Muscle of back (tissue), 11 donors: ENCODE measurements around the gene LPA. TPM values are rescaled to one million over a fixed set of nuclear protein-coding genes. Genes with fewer than 3 reads are reported as not detected.
"Not testable (repeated sequence)": the region's sequence is repeated elsewhere in the genome, so short reads cannot be mapped to it uniquely, and the experiment has no call there.

Experiments
- DNase-seq, 3 donors: peaks; one replicate each; pipeline versions ENCODE4 v3.0.0 to v3.0.0-alpha.2; 2013
- polyA plus RNA-seq, 10 donors: library from polyadenylated mRNA; unstranded; fragments of 120-200 nt; gene quantifications; one replicate each; pipeline ENCODE4 v1.2.1, GENCODE V29; 2013; ENCODE audit not compliant: insufficient read length in 10 of 10

Gene LPA
- polyA plus RNA-seq, 10 donors, result 0.04 to 0.15 (median 0.13) TPM; not detected in 5

DNA sequence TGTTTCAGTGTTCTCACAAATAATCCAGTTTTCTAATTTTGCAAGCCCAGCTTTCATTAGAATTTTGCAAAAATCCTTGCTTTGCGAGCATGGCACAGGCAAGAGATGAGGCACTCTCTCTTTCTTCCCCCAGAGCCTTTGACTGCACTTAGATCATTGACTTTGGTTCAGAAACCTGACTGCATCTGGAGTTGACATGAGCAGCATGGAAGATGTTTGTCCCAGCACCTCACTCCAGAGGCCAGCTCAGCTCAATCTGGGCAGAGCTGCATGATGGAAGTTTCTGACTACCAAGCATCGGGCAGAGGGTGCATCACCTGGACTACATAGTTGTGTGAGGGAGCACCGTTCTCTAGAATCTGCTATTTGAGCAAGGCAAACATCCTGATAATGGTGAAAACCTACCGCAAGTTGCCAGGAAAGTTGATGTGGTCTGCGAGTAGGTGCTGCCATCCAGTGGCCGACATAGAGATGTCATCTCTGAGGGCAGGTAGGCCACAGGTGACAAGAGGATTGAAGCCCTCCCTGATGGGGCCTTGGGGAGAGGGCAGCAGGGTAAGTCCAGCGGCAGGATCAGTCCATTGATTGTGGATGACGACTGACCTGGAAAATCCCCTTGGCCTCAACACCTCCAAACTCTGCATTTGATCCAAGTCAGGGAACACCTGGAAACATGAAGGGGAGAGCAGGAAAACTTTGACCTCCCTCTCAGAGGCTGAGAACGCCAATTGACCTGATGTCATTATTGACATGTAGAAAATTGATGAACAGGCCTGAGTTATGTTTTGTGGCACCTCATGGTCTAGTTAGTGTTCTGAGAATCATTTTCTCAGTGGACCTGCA is 3.8 kb upstream of the LPA start:
- DNase-seq, result no peak

DNA sequence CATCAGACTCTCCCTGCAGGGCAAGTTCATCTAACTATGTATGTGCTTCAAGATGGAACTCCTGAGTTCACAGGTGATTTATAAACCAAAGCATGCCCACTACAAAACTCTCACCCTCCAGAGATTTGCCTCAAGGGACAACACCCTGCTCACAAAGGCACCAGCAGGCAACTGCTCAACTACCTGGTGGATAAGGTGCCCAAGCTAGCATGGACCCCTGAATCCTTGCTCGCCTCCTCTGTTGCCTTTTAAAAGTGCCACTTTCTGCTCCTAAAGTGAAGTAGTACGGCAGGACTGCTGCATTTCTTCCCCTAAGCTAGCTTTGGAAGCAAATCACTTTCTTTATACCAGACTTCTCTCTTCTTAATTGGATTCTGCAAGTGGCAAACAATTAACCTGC is 1.2 kb downstream of the LPA start:
- DNase-seq, result no peak

DNA sequence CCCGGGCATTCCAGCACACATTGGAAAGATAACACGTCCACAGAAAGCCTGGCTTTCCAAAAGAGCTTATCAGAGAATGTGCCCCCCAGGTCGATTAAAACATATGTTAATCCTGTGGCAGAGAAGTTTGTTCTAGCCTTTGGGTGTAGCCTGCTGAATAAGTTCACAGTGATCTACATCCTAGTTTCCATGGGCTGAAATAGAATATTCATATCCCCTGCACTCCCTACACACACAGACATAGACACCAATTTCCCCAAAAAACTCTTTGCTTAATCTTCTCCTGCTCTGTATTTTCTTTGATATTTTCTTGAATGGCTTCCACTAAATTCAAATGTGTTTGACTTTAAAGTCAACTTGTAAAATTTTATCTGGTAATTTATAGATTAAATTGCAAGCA is 1.6 kb downstream of the LPA start:
- DNase-seq, result no peak

DNA sequence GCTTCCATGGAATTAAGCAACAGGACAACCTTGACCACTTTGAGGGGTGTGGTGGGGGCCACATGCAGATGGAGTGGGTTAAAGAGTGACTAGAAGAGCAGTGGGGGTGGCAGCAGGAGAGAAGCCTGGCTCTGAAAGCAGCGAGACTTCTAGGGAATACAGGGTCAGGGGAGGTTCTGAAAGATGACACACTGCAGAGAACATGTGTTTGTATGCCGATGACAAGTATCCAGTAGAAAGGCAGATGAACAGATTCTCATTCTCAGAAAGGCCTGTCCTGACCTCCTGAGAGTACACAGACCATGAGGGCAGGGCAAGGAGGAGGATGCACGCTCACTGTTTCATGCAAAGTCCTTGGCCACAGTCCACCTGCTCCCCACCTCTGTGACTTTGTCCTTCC is 2.9 kb downstream of the LPA start:
- no peak for DNase-seq

DNA sequence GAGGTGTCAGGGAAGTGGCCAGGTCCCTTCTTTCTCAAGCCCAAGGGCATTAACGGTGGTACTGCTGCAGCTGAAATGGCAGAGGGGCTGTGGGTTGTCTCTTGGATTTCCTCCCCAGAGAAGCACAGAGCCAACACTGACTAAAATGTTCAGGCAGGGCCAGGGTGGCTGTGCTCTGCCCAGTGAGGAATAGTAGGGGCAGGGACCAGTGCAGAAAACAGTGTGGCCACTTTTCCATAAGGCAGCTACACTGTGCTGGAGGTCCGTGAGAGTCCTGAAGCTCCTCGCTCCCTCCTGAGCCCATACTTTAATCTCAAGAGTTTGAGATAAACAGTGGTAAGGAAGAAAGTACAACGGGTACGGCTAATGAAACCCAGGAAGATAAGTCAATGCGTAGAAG is 4.5 kb downstream of the LPA start:
- DNase-seq, result no peak

DNA sequence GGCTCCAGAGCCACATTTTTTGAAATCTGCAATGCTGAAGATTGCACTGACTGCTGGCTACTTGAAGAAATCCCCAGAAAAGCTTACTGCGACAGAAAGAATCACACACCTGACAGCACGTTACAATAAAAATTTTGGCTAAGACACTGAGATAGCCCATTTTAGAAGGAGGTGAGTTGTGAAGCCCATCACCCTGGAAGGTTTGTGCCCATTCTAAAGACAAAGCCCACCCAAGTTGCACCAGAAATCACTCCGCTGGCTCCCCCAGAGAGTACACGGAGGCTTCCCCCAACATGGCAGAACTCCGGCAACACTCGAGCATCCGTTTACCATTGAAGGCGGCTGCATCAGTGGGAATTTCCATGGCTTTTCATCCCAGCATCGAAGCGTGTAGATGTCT is 29.4 kb downstream of the LPA start:
- peak in 1 of 3 donors; percentile 6 for DNase-seq

DNA sequence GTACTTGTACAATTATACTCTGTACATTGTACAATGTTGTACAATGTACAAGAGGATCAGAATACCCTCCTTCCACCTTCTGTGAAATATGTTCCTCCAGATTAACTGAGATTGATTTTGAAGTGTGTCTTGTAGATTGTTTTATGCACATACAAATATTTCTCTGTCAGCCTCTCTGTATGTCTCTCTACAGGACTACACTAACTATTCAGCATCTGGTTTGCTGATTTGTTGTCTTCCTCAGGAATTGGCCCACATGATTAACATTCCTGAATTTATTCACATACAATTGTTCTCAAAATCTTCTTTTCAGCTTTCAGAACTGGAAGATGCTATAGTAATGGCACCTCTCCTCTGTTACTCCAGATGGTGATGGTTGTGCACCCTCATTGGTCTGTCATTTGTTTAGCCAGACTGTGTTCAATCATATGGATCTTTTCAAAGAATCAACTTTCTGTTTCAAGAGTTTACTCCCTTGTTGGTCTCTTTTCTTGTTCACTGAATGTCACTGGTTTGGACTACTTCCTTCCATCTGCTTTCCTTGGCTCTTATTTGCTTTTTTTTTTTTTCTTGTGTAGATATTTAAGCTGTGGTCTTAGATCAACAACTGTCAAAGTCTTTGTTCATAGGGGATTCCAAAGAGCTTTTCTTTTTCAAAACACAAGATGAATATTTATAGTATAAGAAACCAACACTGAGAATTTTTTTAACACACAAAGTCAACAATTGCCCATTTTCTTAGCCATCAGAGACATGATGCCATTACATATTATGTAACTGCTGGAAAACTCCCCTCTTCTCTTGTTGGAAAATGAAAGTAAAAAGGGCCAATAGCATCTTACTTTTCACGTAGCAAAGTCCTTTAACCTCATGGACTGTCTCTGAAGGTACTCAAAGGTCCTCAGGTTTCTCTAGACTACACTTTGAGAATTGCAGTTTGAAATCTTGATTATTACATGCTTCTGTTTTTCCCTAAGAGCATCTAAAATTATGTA is 67.9 kb downstream of the LPA start:
- DNase-seq, result no peak

DNA sequence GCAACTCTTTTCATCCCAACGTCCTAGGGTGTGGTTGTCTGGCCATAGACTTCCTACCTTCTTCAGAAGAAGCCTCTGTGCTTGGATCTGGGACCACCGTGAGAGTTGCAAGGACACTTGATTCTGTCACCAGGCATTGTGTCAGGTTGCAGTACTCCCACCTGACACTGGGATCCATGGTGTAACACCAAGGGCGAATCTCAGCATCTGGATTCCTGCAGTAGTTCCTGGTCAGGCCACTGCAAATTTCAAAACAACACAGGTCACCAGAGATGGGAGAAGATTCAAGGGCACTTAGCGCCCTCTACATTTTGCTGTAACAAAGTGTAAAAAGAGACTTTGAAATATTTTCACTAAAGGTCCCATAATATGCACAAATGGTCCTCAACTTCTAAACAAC is 68.8 kb downstream of the LPA start:
- not testable (repeated sequence) for DNase-seq

DNA sequence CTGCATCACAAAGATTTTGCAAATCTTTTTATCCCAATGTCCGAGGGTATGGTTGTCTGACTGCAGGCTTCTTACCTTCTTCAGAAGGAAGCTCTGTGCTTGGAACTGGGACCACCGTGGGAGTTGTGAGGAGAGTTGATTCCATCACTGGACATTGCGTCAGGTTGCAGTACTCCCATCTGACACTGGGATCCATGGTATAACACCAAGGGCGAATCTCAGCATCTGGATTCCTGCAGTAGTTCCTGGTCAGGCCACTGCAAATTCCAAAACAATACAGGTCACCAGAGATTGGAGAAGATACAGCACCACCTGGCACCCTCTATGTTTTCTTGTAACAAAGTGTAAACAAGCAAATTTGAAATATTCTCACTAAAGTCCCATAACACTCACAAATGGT is 77.7 kb downstream of the LPA start:
- DNase-seq, result no peak

DNA sequence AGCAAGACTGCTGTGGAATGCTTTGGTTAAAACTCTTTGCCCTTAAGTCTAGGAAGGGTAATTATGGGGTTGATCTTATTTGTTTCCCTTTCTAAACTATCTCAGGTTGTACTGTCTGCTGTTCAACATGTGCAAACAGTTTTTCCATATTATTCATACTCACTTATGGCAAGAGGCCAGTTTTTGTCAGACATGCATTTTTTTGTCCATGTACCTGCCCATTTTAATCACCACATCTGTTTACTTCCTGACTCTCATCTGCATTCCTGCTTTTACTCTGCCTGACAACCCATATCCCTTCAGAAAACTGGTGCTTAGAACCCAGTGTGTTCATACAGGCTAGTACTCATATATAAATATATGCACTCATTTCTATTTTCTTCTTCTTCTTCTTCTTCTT is 80.3 kb downstream of the LPA start:
- DNase-seq, result no peak

DNA sequence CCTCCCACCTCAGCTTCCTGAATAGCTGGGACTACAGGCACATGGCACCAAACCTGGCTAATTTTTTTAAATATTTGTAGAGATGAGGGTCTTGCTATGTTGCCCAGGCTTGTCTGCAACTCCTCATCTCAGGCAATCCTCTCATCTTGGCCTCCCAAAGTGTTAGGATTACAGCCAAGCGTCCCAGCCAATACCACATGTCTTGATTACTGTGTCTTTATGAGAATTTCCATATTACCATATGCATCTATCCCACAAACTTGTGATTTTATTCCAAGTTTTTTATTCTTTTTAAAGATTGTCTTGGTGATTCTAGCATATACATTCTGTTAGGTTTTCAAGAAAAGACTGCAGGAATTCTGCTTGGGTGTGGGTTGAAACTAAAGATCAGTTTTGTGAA is 82.7 kb downstream of the LPA start:
- no peak for DNase-seq

DNA sequence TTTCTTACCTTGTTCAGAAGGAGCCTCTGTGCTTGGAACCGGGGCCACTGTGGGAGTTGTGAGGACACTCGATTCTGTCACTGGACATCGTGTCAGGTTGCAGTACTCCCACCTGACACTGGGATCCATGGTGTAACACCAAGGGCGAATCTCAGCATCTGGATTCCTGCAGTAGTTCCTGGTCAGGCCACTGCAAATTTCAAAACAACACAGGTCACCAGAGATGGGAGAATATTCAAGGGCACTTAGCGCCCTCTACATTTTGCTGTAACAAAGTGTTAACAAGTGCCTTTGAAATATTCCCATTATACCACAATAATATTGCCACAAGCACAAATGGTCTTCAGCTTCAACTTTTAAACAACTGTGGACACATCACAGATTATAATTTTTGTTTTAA is 85.6 kb downstream of the LPA start:
- not testable (repeated sequence) for DNase-seq

DNA sequence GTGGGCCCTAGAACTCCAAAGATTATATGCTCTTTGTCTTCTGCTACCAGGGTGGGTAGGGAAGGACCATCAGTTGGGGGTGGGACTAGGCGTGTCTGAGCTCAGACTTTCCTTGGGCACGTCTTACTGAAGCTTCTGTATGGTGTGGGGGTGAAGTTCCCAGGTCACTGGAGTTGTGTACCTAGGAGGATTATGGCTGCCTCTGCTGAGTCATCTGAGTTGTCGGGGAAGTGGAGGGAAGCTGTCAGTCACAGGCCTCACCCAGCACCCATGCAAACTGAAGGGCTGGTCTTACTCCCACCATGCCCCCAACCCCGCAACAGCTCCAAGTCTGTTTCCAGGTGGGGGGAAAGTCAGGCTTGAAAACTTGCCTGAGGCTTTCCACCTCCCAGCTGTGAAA is 90.1 kb downstream of the LPA start:
- DNase-seq, result no peak

DNA sequence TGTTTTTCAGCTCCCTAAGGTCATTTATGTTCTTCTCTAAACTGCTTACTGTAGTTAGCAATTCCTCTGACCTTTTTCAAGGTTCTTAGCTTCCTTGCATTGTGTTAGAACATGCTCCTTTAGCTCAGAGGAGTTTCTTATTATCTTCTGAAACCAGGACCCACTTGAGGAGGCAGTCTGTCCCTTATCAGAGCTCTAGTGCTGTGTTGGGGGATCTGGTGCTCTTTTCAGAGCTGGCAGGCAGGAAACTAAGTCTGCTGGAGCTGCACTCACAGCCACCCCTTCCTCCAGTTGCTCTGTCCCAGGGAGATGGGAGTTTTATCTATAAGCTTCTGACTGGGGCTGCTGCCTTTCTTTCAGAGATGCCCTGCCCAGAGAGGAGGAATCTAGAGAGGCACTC is 92.9 kb downstream of the LPA start:
- DNase-seq, result not testable (repeated sequence)

DNA sequence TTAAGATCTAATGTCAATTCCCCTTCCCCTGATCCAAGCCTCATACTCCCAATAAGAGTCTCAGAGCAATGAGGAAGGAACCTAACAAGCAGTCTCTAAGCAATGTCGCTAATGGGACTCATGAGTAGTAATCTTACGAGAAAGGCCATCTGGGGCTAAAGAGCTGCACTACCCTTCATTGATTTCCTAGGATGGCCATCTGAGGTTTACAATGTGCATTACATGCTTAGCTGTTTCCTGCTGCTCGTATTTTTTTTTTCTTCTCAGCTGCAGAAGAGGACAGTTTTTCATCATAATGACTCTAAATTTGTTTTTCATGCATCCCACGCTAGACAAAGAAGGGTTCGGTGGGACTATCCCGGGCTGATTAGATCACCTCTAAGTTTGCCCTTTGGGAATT is 119.3 kb downstream of the LPA start:
- no peak for DNase-seq

DNA sequence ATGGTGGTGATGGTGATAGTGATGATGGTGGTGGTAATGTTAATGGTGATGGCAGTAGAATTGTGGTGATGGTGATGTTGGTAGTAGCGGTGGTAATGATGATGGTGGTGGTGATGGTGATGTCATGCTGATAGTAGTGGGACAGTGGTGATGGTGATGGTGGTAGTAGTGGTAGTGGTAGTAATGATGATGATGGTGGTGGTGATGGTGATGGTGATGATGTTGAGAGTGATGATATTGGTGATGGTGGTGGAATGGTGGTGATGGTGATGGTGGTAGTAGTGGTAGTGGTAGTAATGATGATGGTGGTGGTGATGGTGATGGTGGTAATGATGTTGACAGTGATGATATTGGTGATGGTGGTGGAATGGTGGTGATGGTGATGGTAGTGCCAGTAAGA is 128.8 kb downstream of the LPA start:
- DNase-seq, result no peak

DNA sequence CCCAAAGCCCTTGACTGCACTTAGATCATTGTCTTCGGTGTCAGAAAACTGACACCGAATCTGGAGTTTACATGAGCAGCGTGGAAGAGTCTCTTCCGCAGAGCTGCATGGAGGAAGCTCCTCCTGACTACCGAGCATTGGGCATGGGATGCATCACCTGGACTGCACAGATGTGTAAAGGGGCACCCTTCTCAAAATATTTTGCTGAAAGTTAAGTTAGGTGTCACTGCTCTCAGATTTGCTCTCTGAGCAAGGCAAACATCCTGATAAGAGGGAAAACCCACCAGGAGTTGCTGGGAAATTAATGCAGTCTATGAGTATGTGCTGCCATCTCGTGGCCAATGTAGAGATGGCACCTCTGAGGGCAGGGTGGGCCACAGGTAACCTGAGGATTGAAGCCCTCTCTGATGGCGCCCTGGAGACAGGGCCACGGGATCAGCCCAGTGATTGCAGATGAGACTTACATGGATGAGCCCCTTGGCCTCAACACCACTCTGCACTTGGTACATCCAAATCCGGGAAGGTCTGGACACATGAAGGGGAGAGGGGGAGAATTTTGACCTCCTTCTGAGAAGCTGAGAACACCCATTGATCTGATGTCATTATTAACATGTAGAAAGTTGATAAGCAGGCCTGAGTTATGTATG is 129.9 kb downstream of the LPA start:
- DNase-seq, result peak; percentile 46 to 83 (median 72)

DNA sequence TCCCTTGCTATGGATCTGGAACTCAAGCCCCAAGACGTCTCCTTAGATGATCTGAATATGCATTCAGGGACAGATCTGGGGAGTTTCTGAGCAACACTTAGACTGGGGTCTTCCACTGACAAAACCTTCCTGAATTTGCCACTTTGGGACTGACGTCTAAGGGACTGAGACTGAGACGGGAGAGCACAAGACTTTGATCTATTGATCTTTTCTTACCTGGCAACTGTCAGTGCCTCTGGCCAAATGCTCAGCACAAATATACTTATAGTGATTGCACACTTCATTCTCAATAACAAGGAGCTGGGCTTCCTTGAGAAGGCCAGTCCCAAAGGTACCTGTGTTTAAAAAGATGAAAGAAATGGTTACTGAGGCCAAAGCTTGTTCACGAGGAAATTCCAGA is 131.8 kb downstream of the LPA start:
- no peak for DNase-seq

DNA sequence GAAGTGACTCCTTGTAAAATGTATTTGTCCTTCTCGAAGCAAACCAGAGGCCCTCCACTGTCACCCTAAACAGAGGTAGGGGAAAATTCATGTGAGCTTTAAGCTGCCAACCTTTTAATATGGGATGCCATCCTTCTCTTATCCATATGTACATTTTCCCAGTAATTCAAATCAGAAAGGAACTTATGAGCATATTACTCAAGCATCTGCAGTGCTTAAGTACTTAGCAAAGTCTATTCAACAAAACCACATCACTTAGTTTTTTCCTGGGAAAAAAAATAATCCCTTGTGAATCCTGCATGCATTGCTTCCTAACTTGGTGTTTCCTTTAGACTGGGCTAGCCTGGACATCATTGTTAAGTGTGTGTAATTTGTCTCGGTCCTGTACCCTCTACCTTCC is 132.2 kb downstream of the LPA start:
- DNase-seq, result no peak

DNA sequence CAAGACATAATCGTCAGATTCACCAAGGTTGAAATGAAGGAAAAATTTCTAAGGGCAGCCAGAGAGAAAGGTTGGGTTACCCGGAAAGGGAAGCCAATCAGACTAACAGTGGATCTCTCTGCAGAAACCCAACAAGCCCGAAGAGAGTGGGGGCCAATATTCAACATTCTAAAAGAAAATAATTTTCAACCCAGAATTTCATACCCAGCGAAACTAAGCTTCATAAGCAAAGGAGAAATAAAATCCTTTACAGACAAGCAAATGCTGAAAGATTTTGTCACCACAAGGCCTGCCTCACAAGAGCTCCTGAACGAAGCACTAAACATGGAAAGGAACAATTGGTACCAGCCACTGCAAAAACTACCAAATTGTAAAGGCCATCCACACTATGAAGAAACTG is 134.6 kb downstream of the LPA start:
- not testable (repeated sequence) for DNase-seq

DNA sequence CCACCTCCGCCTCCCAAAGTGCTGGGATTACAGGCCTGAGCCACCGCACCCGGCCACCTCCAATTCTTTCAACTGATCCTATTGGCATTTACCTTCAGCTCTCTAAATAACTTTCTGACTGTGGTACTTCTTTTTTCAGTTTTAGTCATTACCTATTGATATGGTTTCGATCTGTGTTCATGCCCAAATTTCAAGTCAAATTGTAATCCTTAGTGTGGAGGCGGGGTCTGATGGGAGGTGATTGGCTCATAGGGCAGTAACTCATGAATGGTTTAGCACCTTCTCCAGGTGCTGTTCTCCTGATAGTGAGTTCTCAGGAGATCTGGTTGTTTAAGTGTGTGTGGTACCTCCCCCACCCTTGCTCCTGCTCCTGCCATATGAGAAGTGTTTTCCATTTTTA is 140.9 kb downstream of the LPA start:
- no peak for DNase-seq
